Endodermal cell (in vitro differentiated cells): ENCODE data around the gene NCOA5. TPM values are rescaled to one million over a fixed set of nuclear protein-coding genes. Genes with fewer than 3 reads are reported as not detected.

Experiments
- DNase-seq: peaks from one replicate; pipeline ENCODE4 v3.0.0-alpha.2; 2017
- H3K27ac ChIP-seq: 2 replicates; pipeline ENCODE4 v1.5.1; 2013; ENCODE audit warnings: mild to moderate bottlenecking, low read depth, low read length, moderate library complexity
- H3K27me3 ChIP-seq: 2 replicates; pipeline ENCODE4 v1.6.1; 2013; ENCODE audit warnings: mild to moderate bottlenecking, low read length, moderate library complexity; ENCODE audit not compliant: insufficient read depth, control insufficient read depth, poor library complexity, severe bottlenecking
- H3K36me3 ChIP-seq: 2 replicates; pipeline ENCODE4 v1.7.0; 2013; ENCODE audit warnings: mild to moderate bottlenecking, low read length, moderate library complexity; ENCODE audit not compliant: control insufficient read depth, insufficient read depth
- H3K4me1 ChIP-seq: one replicate; pipeline ENCODE4 v1.7.0; 2013; ENCODE audit warnings: low read length; ENCODE audit not compliant: control insufficient read depth, insufficient read depth
- H3K4me3 ChIP-seq: 2 replicates; pipeline ENCODE4 v1.5.1; 2013; ENCODE audit warnings: mild to moderate bottlenecking, low read length, moderate library complexity
- H3K9ac ChIP-seq: 2 replicates; pipeline ENCODE4 v1.6.1; 2013; ENCODE audit warnings: mild to moderate bottlenecking, low read length, moderate library complexity; ENCODE audit not compliant: poor library complexity, severe bottlenecking; ENCODE audit errors: extremely low read depth
- H3K9me3 ChIP-seq: 2 replicates; pipeline ENCODE4 v1.6.1; 2013; ENCODE audit warnings: mild to moderate bottlenecking, low read length, moderate library complexity; ENCODE audit not compliant: control insufficient read depth
- H3K27ac Mint-ChIP-seq: 2 replicates; pipeline ENCODE4 v1.8.0; 2020; ENCODE audit warnings: mixed read lengths
- H3K27me3 Mint-ChIP-seq: 2 replicates; pipeline ENCODE4 v1.8.0; 2021; ENCODE audit warnings: mild to moderate bottlenecking, mixed read lengths; ENCODE audit not compliant: insufficient read depth
- H3K36me3 Mint-ChIP-seq: 2 replicates; pipeline ENCODE4 v1.8.0; 2020; ENCODE audit warnings: low read depth, mixed read lengths
- H3K4me1 Mint-ChIP-seq: 2 replicates; pipeline ENCODE4 v1.8.0; 2020; ENCODE audit warnings: mixed read lengths
- H3K4me3 Mint-ChIP-seq: 2 replicates; pipeline ENCODE4 v1.8.0; 2020; ENCODE audit warnings: mild to moderate bottlenecking, moderate library complexity, mixed read lengths
- H3K9me3 Mint-ChIP-seq: 2 replicates; pipeline ENCODE4 v1.8.0; 2020; ENCODE audit warnings: mild to moderate bottlenecking, mixed read lengths
- CTCF ChIP-seq: fragments of 200-600 bp; sonication (generic); conservative IDR thresholded peaks from 2 replicates; pipeline ENCODE4 v1.5.0; 2021; ENCODE audit warnings: antibody characterized with exemption, mild to moderate bottlenecking
- WGBS, 2 experiments: methylation state at CpG; one replicate each; pipeline versions ENCODE4 v1.1.5 to v1.1.7; 2013; ENCODE audit warnings: missing lambda C conversion rate in 2 of 2, mixed read lengths in 1 of 2; ENCODE audit not compliant: insufficient coverage in 1 of 2, insufficient read length in 1 of 2; 5-methylcytosine and 5-hydroxymethylcytosine counted together
- long read RNA-seq, 4 experiments: library from polyadenylated mRNA in 2 of 4; library from RNA in 1 of 4; library from capped mRNA in 1 of 4; stranded (forward) in 3 of 4; unstranded in 1 of 4; transcript quantifications; one replicate each; pipeline ENCODE4 v2.0.0, GENCODE V29; 2020 to 2021; ENCODE audit warnings: inconsistent platforms in 1 of 4
- polyA plus RNA-seq, 2 experiments: library from polyadenylated mRNA; stranded (reverse); fragments of 50-300 nt; gene quantifications; one replicate each; pipeline ENCODE4 v1.2.3, GENCODE V29; 2013
- total RNA-seq, 2 donors: library from RNA; stranded (reverse); fragmentation: NEBNext Ultra II Directional in 1 of 2; extraction: Animal tissue kit (Norgen Biotek cat#: 25700) in 1 of 2; gene quantifications; 2 replicates in 1 of 2; 3 replicates in 1 of 2; pipeline ENCODE4 v1.2.1, GENCODE V29; 2021

NCOA5 gene
- 10 to 100 TPM; 19.3 to 28.7 TPM for total RNA-seq
- polyA plus RNA-seq (2013, experiment 1 of 2), result 26.8 TPM
- 25.4 TPM for polyA plus RNA-seq (2013, experiment 2 of 2)
- long read RNA-seq, experiment 1, partial matches to known transcripts, result 7 of 19 reads
- long read RNA-seq, experiment 1, other reads (novel, unspliced or antisense), result 9 of 19 reads
- long read RNA-seq, experiment 2, transcript NCOA5-201 (8 exons, 3,220 nt), result major isoform, 13 of 27 reads
- long read RNA-seq, experiment 2, partial matches to known transcripts, result 4 of 27 reads
- long read RNA-seq, experiment 2, other reads (novel, unspliced or antisense), result 10 of 27 reads
- long read RNA-seq, experiment 3, transcript NCOA5-201 (8 exons, 3,220 nt), result major isoform, 78 of 150 reads
- long read RNA-seq, experiment 3, partial matches to known transcripts, result 17 of 150 reads
- long read RNA-seq, experiment 3, other reads (novel, unspliced or antisense), result 55 of 150 reads
- long read RNA-seq, experiment 4, partial matches to known transcripts, result 2 of 4 reads
- long read RNA-seq, experiment 4, other reads (novel, unspliced or antisense), result 2 of 4 reads

- no peaks in the 10 kb centered on the region for H3K27me3 ChIP-seq
- 0% methylated on average over 53 to 98 of the region's 100 CpGs for WGBS, 2 experiments
- H3K9me3 ChIP-seq, result no peaks in the 10 kb centered on the region
- no peak for TF ChIP-seq CTCF
- H3K9ac ChIP-seq, result peak within 1 kb of the TSS; percentile 91
- peak within 1 kb of the TSS; percentile 92 for H3K4me3 ChIP-seq
- H3K27me3 Mint-ChIP-seq, result peaks cover 12% of the 10 kb centered on the region
- peaks cover 3% of the 10 kb centered on the region for H3K4me1 ChIP-seq
- DNase-seq, result peak; percentile 98
- H3K9me3 Mint-ChIP-seq, result no peaks in the 10 kb centered on the region
- H3K4me3 Mint-ChIP-seq, result peak within 1 kb of the TSS; percentile 82
- no peaks in the 10 kb centered on the region for H3K36me3 ChIP-seq
- H3K4me1 Mint-ChIP-seq, result peaks cover 29% of the 10 kb centered on the region
- peak within 1 kb of the TSS; percentile 99 for H3K27ac ChIP-seq
- H3K36me3 Mint-ChIP-seq, result no peaks in the 10 kb centered on the region
- peak within 1 kb of the TSS; percentile 95 for H3K27ac Mint-ChIP-seq
These were observed at the start of gene NCOA5 for GRCh38 chr20:46089417-46090388. Gene NCOA5 (minus strand): TSS chr20:46089962. CDS start chr20:46079424, 10,538 bp downstream.

- Histone ChIP-seq H3K36me3 (no peaks in the 10 kb centered on the region), H3K9ac (no peak overlapping the region), H3K4me3 (no peak overlapping the region), H3K9me3 (no peaks in the 10 kb centered on the region), H3K27ac (no peak overlapping the region), H3K27me3 (peaks cover 7% of the 10 kb centered on the region), H3K4me1 (peaks cover 11% of the 10 kb centered on the region)
- Mint-ChIP-seq H3K27ac (no peak overlapping the region), H3K4me1 (peaks cover 24% of the 10 kb centered on the region), H3K27me3 (peaks cover 17% of the 10 kb centered on the region), H3K9me3 (no peaks in the 10 kb centered on the region), H3K4me3 (no peak overlapping the region), H3K36me3 (no peaks in the 10 kb centered on the region)
- TF ChIP-seq CTCF, result peak; percentile 45
- DNase-seq, result no peak
- 64 to 73% methylated on average over 3 to 8 of the region's 8 CpGs for WGBS, 2 experiments
These were observed 49.6 kb upstream of the NCOA5 start for GRCh38 chr20:46139266-46139889.

GRCh38 chr20:46137816-46138215 is 48.1 kb upstream of the NCOA5 start:
- H3K36me3 Mint-ChIP-seq, result no peaks in the 10 kb centered on the region
- no peaks in the 10 kb centered on the region for H3K9me3 Mint-ChIP-seq
- H3K27ac ChIP-seq, result no peak overlapping the region
- no peak for DNase-seq
- H3K27me3 Mint-ChIP-seq, result peaks cover 14% of the 10 kb centered on the region
- no peak overlapping the region for H3K9ac ChIP-seq
- no peak overlapping the region for H3K4me3 Mint-ChIP-seq
- peaks cover 11% of the 10 kb centered on the region for H3K4me1 ChIP-seq
- peaks cover 24% of the 10 kb centered on the region for H3K4me1 Mint-ChIP-seq
- peaks cover 7% of the 10 kb centered on the region for H3K27me3 ChIP-seq
- H3K27ac Mint-ChIP-seq, result no peak overlapping the region
- TF ChIP-seq CTCF, result no peak
- H3K9me3 ChIP-seq, result no peaks in the 10 kb centered on the region
- WGBS, 2 experiments, result 90 to 100% methylated on average over 2 to 5 of the region's 5 CpGs
- no peaks in the 10 kb centered on the region for H3K36me3 ChIP-seq
- H3K4me3 ChIP-seq, result no peak overlapping the region
